Ovary (tissue), 10 donors: ENCODE results near the gene POGLUT2. TPM values are rescaled to one million over a fixed set of nuclear protein-coding genes. Genes with fewer than 3 reads are reported as not detected.

Experiments
- DNase-seq, 5 donors: peaks; one replicate each; pipeline ENCODE4 v3.0.0-alpha.2; 2019 to 2020
- H3K27ac ChIP-seq, 2 donors: fragments of 200-600 bp; one replicate each; pipeline versions ENCODE4 v1.5.1 to v1.8.0; 2019 to 2022
- H3K27me3 ChIP-seq: fragments of 200-600 bp; one replicate; pipeline ENCODE4 v1.8.0; 2022
- H3K36me3 ChIP-seq: fragments of 200-600 bp; sonication (generic); one replicate; pipeline ENCODE4 v1.5.1; 2019
- H3K4me1 ChIP-seq: one replicate; pipeline ENCODE4 v1.8.1; 2013; ENCODE audit warnings: mild to moderate bottlenecking, moderate library complexity; ENCODE audit not compliant: insufficient read depth
- H3K4me3 ChIP-seq: fragments of 200-600 bp; sonication (generic); one replicate; pipeline ENCODE4 v1.5.1; 2017
- H3K9me3 ChIP-seq, 2 donors: fragments of 200-600 bp in 1 of 2; sonication (generic) in 1 of 2; one replicate each; pipeline versions ENCODE4 v1.5.1 to v1.8.1; 2013 to 2019; ENCODE audit warnings: mild to moderate bottlenecking in 1 of 2, moderate library complexity in 1 of 2
- EP300 ChIP-seq: sonication (generic); formaldehyde crosslinking; IDR thresholded peaks from one replicate; pipeline ENCODE4 v1.6.1; 2017; ENCODE audit warnings: antibody characterized with exemption
- POLR2A ChIP-seq: fragments of 450-650 bp; IDR thresholded peaks from one replicate; pipeline ENCODE4 v1.6.1; 2017; ENCODE audit warnings: antibody characterized with exemption, mild to moderate bottlenecking, moderate library complexity
- WGBS, 3 donors: extraction: QIAGEN DNeasy Blood & Tissue Kit in 1 of 3; methylation state at CpG; one replicate each; pipeline versions ENCODE4 v1.1.5 to v1.1.7; 2013 to 2017; 5-methylcytosine and 5-hydroxymethylcytosine counted together
- intact Hi-C, 4 donors: fragments of 100-400 bp; cut with DNase I; formaldehyde crosslinking; loops; one replicate each; pipeline versions ENCODE4 v1.11.0 to v1.15.1; 2022 to 2023
- long read RNA-seq, 3 donors: library from polyadenylated mRNA in 2 of 3; unstranded in 2 of 3; transcript quantifications; one replicate each; pipeline ENCODE4 v2.0.0 and lab custom pipeline, GENCODE V29; 2021 to 2026
- polyA plus RNA-seq, 2 donors: library from polyadenylated mRNA; stranded (reverse); fragments of 200-250 nt in 1 of 2; fragments of 350-450 nt in 1 of 2; fragmentation: Illumina TruSeq in 1 of 2; extraction: RNeasy Lipid Tissue Mini Kit (QIAGEN cat#74804) in 1 of 2; gene quantifications; one replicate each; pipeline ENCODE4 v1.2.3, GENCODE V29; 2013 to 2014
- total RNA-seq, 7 donors: library from RNA; depleted of rRNA in 2 of 7; stranded (reverse); fragments of >200 nt in 2 of 7; fragmentation: NEBNext Ultra II Directional in 3 of 7; extraction: Animal tissue kit (Norgen Biotek cat#: 25700) in 3 of 7; gene quantifications; one replicate each; pipeline versions ENCODE4 v1.1.0 to v1.2.4, GENCODE V29; 2016 to 2023
- TF ChIP-seq, protein P1 (sequence below), 3 donors: fragments of 450-650 bp in 2 of 3; fragments of 200-600 bp in 1 of 3; IDR thresholded peaks; one replicate each; pipeline versions ENCODE4 v1.5.1 to v1.8.0; 2016 to 2022; ENCODE audit warnings: antibody characterized with exemption in 3 of 3, mild to moderate bottlenecking in 1 of 3
- donor health status: DM: no; HTN: no; CAD: no; lungs with moderate emphysema.
- donor health status: DM: no; HTN: no; CAD: no.
- donor health status: Bipolar disorder and iron deficiency.
- donor health status: DM: yes; HTN: yes; CAD: no.
- donor health status: DM: no; HTN: no; CAD: no.
- donor health status: DM: yes; HTN: yes; CAD: no.

POGLUT2 gene
- total RNA-seq (1 to 10 TPM; 4.5 to 8.1 (median 6.3) TPM), polyA plus RNA-seq (10 to 100 TPM in 1 of 2 donors, 1 to 10 TPM in 1; 8.3 to 13.0 TPM)
- long read RNA-seq, donor 1, transcript KDELC1-201 (10 exons, 2,060 nt): major isoform, 14 of 28 reads
- long read RNA-seq, donor 1, partial matches to known transcripts: 4 of 28 reads
- long read RNA-seq, donor 1, other reads (novel, unspliced or antisense): 10 of 28 reads
- long read RNA-seq, donor 2, partial matches to known transcripts: 0 of 3 reads
- long read RNA-seq, donor 2, other reads (novel, unspliced or antisense): 0 of 3 reads
- long read RNA-seq, donor 3, transcript KDELC1-201 (10 exons, 2,060 nt): major isoform, 7 of 9 reads
- long read RNA-seq, donor 3, partial matches to known transcripts: 0 of 9 reads
- long read RNA-seq, donor 3, other reads (novel, unspliced or antisense): 2 of 9 reads

DNA sequence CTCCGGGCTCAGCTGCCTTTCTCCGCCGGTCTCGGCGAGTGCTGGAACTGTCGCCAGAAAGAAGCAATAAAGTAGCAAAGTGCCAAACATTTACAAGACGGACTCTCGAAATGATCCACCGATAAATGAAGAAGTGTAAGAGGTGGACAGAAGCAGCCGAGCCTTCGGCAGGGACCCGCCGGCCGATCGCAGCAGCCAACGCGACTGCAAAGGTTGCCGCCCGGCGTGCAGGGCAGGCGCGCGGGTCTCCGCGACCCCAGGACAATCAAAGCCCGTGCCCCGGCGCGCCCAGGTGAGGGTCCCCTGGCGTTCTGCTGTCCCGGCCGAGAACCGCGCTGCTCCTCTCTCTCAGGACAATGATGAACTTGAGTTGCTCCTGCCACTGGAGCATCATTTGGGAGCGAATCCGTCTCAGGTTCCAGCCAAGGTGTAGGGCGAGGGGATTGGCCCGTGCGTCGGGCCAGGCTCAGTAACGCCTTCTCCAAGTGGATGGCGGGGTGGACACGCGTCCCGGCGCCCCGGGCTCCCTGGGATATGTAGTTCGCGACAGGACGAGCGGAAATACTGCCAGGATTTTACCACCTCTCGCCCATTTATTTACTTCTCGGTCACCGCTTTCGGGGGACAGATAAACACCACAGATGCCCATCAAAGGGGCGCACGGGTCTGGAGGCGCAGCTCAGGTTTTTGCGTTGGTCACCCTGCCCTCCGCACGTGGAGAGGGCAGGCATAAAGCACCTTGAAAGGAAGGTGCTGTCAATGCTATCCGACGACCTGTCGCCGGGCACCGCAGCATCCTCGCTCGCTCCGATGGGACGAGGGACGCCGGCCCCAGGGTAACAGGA lies at the start of gene POGLUT2, which contains the start of gene BIVM:
POGLUT2 (minus strand) TSS at position 396 of the 845 bp plus-strand sequence; CDS start at position 90, 306 bp downstream.
BIVM (plus strand) TSS at position 539 of the 845 bp plus-strand sequence. CDS start 8,149 bp downstream, outside the sequence.
- Histone ChIP-seq H3K4me3 (peak within 1 kb of the TSS; percentile 73), H3K27ac (peak within 1 kb of the TSS; percentile 12 to 72), H3K27me3 (no peaks in the 10 kb centered on the region), H3K36me3 (no peaks in the 10 kb centered on the region), H3K9me3 (no peaks in the 10 kb centered on the region), H3K4me1 (peaks cover 2% of the 10 kb centered on the region)
- 0 to 1% (median 0%) methylated on average over 64 to 72 of the region's 72 CpGs for WGBS, 3 donors
- intact Hi-C loops: loop anchor here in 2 of 4 donors (5.0 to 10.0 kb wide), 2 partner anchors 46 to 207 kb away; partner anchors contain the start of gene ERCC5 (in 1 of the 2)
- no peak for TF ChIP-seq POLR2A
- TF ChIP-seq, protein P1, sequence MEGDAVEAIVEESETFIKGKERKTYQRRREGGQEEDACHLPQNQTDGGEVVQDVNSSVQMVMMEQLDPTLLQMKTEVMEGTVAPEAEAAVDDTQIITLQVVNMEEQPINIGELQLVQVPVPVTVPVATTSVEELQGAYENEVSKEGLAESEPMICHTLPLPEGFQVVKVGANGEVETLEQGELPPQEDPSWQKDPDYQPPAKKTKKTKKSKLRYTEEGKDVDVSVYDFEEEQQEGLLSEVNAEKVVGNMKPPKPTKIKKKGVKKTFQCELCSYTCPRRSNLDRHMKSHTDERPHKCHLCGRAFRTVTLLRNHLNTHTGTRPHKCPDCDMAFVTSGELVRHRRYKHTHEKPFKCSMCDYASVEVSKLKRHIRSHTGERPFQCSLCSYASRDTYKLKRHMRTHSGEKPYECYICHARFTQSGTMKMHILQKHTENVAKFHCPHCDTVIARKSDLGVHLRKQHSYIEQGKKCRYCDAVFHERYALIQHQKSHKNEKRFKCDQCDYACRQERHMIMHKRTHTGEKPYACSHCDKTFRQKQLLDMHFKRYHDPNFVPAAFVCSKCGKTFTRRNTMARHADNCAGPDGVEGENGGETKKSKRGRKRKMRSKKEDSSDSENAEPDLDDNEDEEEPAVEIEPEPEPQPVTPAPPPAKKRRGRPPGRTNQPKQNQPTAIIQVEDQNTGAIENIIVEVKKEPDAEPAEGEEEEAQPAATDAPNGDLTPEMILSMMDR (IDR thresholded peaks at IDR 0.05): no peak
- peak; percentile 85 to 92 (median 90) for DNase-seq

DNA sequence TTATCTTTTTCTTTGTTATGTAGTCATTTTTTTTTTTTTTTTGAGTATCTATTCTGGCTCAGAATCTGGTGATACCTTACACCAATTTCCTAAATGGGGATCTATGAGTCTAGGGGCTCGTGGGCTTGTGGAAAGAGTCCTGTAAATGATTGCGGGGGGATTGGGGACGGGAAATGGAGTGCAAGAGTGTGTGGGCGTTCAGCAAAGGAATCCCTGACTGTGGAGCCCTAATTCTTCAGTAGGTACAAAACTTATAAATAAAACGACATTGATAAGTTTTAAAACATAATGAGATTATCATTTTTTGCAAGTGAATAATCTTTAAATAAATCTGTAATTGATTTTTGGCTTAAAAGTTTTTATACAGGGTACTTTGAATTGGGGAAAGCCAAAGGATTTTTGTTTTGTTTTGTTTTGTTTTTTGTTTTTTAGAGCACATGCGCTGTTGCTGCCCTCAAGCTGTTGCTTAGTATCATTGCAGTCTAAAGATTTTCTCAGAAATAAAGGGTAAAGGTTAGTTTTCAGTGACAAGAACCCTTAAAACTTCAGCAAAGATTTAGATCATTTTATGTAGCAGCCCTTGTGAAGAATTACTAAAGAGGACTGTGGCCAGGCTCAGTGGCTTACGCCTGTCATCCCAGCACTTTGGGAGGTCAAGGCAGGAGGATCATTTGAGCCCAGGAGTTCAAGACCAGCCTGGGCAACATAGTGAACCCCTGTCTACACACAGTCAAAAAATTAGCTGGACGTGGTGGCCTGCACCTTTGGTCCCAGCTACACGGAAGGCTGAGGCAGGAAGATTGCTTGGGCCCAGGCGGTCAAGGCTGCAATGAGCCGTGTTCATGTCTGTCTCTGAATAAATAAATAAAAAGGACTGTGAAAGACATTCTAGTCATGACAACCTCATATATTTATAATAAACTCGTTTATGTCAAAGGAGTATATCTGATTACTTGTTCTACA lies 48.8 kb upstream of the POGLUT2 start:
- 16 to 22% (median 18%) methylated on average over 12 of the region's 12 CpGs for WGBS, 3 donors
- intact Hi-C loops: loop anchor here in 3 of 4 donors (2.0 to 10.0 kb wide), 3 partner anchors 53 to 265 kb away; partner anchors contain the start of genes BIVM (in 1 of the 3) and POGLUT2 (in 1 of the 3)
- H3K27me3 ChIP-seq: no peaks in the 10 kb centered on the region
- TF ChIP-seq, protein P1 (IDR thresholded peaks at IDR 0.05): peak; percentile 28 to 56 (median 37)
- TF ChIP-seq EP300 (no peak), POLR2A (no peak)
- no peak for DNase-seq
- no peaks in the 10 kb centered on the region for H3K36me3 ChIP-seq
- peaks cover 2% of the 10 kb centered on the region for H3K4me1 ChIP-seq
- no peaks in the 10 kb centered on the region for H3K9me3 ChIP-seq
- H3K27ac ChIP-seq: no peak overlapping the region
- peak overlapping the region; percentile 99 for H3K4me3 ChIP-seq

DNA sequence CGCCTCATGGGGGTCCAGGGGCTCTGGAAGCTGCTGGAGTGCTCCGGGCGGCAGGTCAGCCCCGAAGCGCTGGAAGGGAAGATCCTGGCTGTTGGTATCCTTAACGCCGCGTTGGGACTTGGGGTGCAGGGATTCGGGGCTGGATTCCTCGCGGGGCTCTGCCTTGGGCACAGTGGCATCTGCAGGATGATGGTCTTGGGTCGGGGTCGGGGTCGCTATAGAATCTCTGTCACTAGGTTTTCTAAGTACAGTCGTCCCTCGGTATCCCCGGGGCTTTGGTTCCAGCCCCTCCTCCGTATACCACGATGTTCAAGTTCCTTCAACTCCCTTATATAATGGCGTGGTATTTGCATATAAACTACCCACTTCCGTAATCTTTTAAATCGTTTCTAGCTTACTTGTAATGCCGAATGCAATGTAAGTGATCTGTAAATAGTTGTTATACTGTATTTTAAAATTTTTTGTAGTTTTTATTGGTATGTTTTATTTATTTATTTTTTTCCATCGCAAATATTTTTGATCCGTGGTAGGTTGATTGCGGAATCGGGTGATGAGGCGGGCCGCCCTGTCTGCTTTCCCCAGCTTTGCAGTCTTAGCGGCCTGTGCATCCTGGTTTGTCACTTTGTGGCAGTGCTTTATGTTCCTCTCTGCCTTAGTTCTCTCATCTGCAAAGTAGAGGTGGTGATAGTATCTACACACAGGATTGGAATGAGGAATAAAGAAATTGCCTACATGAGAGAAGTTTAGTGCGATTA lies 47.7 kb upstream of the POGLUT2 start:
- Histone ChIP-seq H3K36me3 (no peaks in the 10 kb centered on the region), H3K27ac (peak overlapping the region; percentile 79 to 94), H3K9me3 (no peaks in the 10 kb centered on the region), H3K4me1 (peaks cover 2% of the 10 kb centered on the region), H3K27me3 (no peaks in the 10 kb centered on the region), H3K4me3 (peak overlapping the region; percentile 99)
- 0% methylated on average over 31 of the region's 31 CpGs for WGBS, 3 donors
- intact Hi-C loops: loop anchor here in 3 of 4 donors (2.0 to 10.0 kb wide), 3 partner anchors 52 to 264 kb away; partner anchors contain the start of genes BIVM (in 1 of the 3) and POGLUT2 (in 1 of the 3)
- TF ChIP-seq EP300 (no peak), POLR2A (no peak)
- TF ChIP-seq, protein P1 (IDR thresholded peaks at IDR 0.05): no peak
- peak in 2 of 5 donors; percentile 31 to 37 for DNase-seq
